ENCODE results near the gene GEN1. TPM values are rescaled to one million over a fixed set of nuclear protein-coding genes. Genes with fewer than 3 reads are reported as not detected.

Gene GEN1
- total and polyA plus RNA-seq, 2 of the 13 experiments (the other 11 are each of a cell fraction or from before 2014, with no cell fraction given) = 9.9 to 27.1 TPM

DNA sequence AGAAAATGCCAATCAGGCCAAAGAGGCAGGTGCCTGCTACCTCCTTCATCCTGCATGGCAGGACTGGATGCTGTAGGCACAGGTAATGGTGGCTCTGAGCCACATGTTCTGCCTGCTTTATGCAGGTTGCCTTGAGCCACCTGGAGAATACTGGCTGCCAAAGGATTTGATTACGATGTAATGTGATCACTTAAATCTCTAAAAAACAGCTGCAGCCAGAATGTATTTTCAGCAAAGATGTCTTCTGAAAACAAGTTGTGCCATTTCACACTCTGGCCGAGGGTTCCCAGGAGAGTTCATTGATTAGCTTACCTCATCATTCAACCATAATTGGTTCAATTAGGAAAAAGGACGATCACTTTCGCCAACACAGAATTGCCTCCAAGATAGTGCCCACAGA, 44.4 kb downstream of the GEN1 start:
- no peak for TF ChIP-seq PCBP2 (optimal IDR thresholded peaks at IDR 0.05; ENCODE audit: low read depth, low read length, poor library complexity, severe bottlenecking)
- no peak for TF ChIP-seq TBX2 (CRISPR knock-in tag; IDR thresholded peaks at IDR 0.05; ENCODE audit: borderline replicate concordance)
- TF ChIP-seq, protein P1, sequence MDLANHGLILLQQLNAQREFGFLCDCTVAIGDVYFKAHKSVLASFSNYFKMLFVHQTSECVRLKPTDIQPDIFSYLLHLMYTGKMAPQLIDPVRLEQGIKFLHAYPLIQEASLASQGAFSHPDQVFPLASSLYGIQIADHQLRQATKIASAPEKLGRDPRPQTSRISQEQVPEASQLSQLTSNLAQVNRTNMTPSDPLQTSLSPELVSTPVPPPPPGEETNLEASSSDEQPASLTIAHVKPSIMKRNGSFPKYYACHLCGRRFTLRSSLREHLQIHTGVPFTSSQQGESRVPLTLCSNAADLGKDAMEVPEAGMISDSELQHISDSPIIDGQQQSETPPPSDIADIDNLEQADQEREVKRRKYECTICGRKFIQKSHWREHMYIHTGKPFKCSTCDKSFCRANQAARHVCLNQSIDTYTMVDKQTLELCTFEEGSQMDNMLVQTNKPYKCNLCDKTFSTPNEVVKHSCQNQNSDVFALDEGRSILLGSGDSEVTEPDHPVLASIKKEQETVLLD (CRISPR knock-in tag; IDR thresholded peaks at IDR 0.05; ENCODE audit: low read depth) = no peak
- TF ChIP-seq ZNF530 (CRISPR knock-in tag; IDR thresholded peaks at IDR 0.05; ENCODE audit: low read depth) = no peak
- H3K27ac ChIP-seq (ENCODE audit: extremely low read length, insufficient read depth, low read length) = no peak overlapping the region
- H4K20me1 ChIP-seq (ENCODE audit: insufficient read depth, low read length) = no peaks in the 10 kb centered on the region
- FAIRE-seq (no peak), DNase-seq (ENCODE audit: low spot score) (no peak), ATAC-seq (no peak)
- no peak overlapping the region for H3K4me2 ChIP-seq (ENCODE audit: low read depth, low read length)
- H3K9ac ChIP-seq (ENCODE audit: insufficient read depth, low read depth, low read length) = no peak overlapping the region
- H3K9me3 ChIP-seq (ENCODE audit: low read length) = no peaks in the 10 kb centered on the region
- in situ Hi-C loops (cut with HindIII; ENCODE audit: extremely low pct_ligation_motif_present, low pct_unique_long_range_greater_than_20kb) (no loop called here), intact Hi-C loops (cut with micrococcal nuclease; ENCODE audit: unreplicated experiment) (no loop called here)
- H2AFZ ChIP-seq (ENCODE audit: low read length) = no peak overlapping the region
- H3K36me3 ChIP-seq (replicated peaks in 1 of 2; ENCODE audit: control insufficient read depth in 1 of 2, insufficient read depth in 2 of 2, low read length in 2 of 2) = no peaks in the 10 kb centered on the region
- WGBS (ENCODE audit: low lambda C conversion rate) = 66% methylated on average over 4 of the region's 4 CpGs
- no peak overlapping the region for H3K4me3 ChIP-seq (replicated peaks in 1 of 3; ENCODE audit: insufficient read depth in 1 of 3, low read depth in 2 of 3, low read length in 3 of 3)
- H3K27me3 ChIP-seq (ENCODE audit: control insufficient read depth in 1 of 2, insufficient read depth in 2 of 2, low read length in 2 of 2) = peaks cover 0 to 3% of the 10 kb centered on the region in 2 experiments; a peak in 3 of 5 replicates
- CTCF ChIA-PET (ENCODE audit: low intra/inter-chr PET ratio, low total read pairs) = no interaction called here
- H3K79me2 ChIP-seq (ENCODE audit: insufficient read depth, low read length) = no peaks in the 10 kb centered on the region
- POLR2A ChIA-PET = no interaction called here
- H3K4me1 ChIP-seq (ENCODE audit: insufficient read depth, low read length) = peaks cover 24% of the 10 kb centered on the region
- no TSS peak for BruUV-seq (replicated peaks)

DNA sequence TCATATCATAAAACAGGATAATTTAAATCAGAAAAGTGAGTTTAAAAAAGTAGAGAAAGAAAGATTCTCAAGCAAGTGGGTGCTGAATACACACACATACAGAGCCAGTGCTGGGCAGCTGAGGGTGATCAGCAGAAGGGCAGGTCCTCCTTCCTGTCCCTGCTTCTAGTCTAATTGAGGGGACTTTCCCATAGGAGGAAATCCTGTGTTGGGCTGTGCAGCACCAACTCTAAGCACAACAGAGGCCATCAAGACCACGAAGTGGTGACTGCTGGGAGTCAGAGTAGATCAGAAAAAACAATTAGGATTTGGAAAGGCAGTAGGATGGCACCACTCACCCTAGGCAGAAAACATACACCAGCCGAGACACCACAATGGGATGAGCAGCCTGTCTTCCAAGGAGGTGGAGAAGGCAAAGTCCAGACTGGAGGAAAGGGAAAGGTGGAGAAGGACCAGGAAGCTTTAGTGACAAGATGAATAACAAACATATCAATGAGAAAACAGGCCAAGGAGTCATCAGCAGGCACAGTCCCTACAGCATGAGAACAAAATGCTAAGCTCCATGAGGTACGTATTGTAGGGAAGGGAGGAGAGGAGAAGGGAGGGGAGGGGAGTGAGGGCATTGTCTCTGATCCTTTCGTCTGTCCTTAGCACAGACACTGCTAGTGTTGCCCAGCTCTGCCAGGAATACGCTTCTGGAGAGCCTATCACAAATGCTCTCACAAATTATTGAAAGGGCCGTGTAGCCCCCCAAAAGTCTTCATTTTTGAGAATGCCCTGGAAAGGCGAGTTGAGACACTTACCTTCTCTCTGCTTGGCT, 45.6 kb downstream of the GEN1 start:
- intact Hi-C loops (cut with micrococcal nuclease; ENCODE audit: unreplicated experiment) = no loop called here
- BruUV-seq (replicated peaks) = TSS peak; percentile 71
- Histone ChIP-seq H3K4me1 (ENCODE audit: insufficient read depth, low read length) (peaks cover 24% of the 10 kb centered on the region), H3K9ac (ENCODE audit: insufficient read depth, low read depth, low read length) (no peak overlapping the region), H3K4me2 (ENCODE audit: low read depth, low read length) (peak overlapping the region; percentile 46), H3K27ac (ENCODE audit: extremely low read length, insufficient read depth, low read length) (no peak overlapping the region), H2AFZ (ENCODE audit: low read length) (no peak overlapping the region), H4K20me1 (ENCODE audit: insufficient read depth, low read length) (no peaks in the 10 kb centered on the region), H3K27me3 (ENCODE audit: control insufficient read depth in 1 of 2, insufficient read depth in 2 of 2, low read length in 2 of 2) (peaks cover 0 to 8% of the 10 kb centered on the region in 2 experiments; a peak in 3 of 5 replicates), H3K79me2 (ENCODE audit: insufficient read depth, low read length) (no peaks in the 10 kb centered on the region), H3K4me3 (replicated peaks in 1 of 3; ENCODE audit: insufficient read depth in 1 of 3, low read depth in 2 of 3, low read length in 3 of 3) (no peak overlapping the region), H3K9me3 (ENCODE audit: low read length) (no peaks in the 10 kb centered on the region), H3K36me3 (replicated peaks in 1 of 2; ENCODE audit: control insufficient read depth in 1 of 2, insufficient read depth in 2 of 2, low read length in 2 of 2) (no peaks in the 10 kb centered on the region)
- ATAC-seq = peak; percentile 28
- FAIRE-seq = no peak
- in situ Hi-C loops (cut with HindIII; ENCODE audit: extremely low pct_ligation_motif_present, low pct_unique_long_range_greater_than_20kb) = no loop called here
- no peak for DNase-seq (ENCODE audit: low spot score)
- CTCF ChIA-PET (ENCODE audit: low intra/inter-chr PET ratio, low total read pairs) = interaction anchor here (0.5 kb wide), 1 partner anchor 329 kb away, joined by 3 read pairs; no protein-coding TSS in a partner anchor
- POLR2A ChIA-PET = no interaction called here
- WGBS (ENCODE audit: low lambda C conversion rate) = 27% methylated on average over 7 of the region's 7 CpGs
- TF ChIP-seq, protein P2, sequence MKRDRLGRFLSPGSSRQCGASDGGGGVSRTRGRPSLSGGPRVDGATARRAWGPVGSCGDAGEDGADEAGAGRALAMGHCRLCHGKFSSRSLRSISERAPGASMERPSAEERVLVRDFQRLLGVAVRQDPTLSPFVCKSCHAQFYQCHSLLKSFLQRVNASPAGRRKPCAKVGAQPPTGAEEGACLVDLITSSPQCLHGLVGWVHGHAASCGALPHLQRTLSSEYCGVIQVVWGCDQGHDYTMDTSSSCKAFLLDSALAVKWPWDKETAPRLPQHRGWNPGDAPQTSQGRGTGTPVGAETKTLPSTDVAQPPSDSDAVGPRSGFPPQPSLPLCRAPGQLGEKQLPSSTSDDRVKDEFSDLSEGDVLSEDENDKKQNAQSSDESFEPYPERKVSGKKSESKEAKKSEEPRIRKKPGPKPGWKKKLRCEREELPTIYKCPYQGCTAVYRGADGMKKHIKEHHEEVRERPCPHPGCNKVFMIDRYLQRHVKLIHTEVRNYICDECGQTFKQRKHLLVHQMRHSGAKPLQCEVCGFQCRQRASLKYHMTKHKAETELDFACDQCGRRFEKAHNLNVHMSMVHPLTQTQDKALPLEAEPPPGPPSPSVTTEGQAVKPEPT (CRISPR knock-in tag; IDR thresholded peaks at IDR 0.05; ENCODE audit: low read depth) = no peak
- TF ChIP-seq RFX3 (CRISPR knock-in tag; IDR thresholded peaks at IDR 0.05) (no peak), ZNF773 (CRISPR knock-in tag; IDR thresholded peaks at IDR 0.05; ENCODE audit: borderline replicate concordance) (no peak), MIXL1 (CRISPR knock-in tag; IDR thresholded peaks at IDR 0.05) (no peak), ZNF7 (CRISPR knock-in tag; IDR thresholded peaks at IDR 0.05) (no peak), RCOR2 (CRISPR knock-in tag; IDR thresholded peaks at IDR 0.05) (no peak), GABPB1 (CRISPR knock-in tag; IDR thresholded peaks at IDR 0.05) (no peak), DR1 (CRISPR knock-in tag; IDR thresholded peaks at IDR 0.05) (no peak)
- TF ChIP-seq, protein P3, sequence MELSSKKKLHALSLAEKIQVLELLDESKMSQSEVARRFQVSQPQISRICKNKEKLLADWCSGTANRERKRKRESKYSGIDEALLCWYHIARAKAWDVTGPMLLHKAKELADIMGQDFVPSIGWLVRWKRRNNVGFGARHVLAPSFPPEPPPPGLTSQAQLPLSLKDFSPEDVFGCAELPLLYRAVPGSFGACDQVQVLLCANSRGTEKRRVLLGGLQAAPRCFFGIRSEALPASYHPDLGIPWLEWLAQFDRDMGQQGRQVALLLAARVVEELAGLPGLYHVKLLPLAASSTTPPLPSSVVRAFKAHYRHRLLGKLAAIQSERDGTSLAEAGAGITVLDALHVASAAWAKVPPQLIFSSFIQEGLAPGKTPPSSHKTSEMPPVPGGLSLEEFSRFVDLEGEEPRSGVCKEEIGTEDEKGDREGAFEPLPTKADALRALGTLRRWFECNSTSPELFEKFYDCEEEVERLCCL (CRISPR knock-in tag; IDR thresholded peaks at IDR 0.05; ENCODE audit: borderline replicate concordance) = no peak

Measured in HepG2 (cell line).